NCI-H510A (cell line): ENCODE data around the gene UCN2.

Source experiments
- DNase-seq: peaks from one replicate; lab custom pipeline; 2025; lab: John Stamatoyannopoulos, UW

Gene UCN2

DNA sequence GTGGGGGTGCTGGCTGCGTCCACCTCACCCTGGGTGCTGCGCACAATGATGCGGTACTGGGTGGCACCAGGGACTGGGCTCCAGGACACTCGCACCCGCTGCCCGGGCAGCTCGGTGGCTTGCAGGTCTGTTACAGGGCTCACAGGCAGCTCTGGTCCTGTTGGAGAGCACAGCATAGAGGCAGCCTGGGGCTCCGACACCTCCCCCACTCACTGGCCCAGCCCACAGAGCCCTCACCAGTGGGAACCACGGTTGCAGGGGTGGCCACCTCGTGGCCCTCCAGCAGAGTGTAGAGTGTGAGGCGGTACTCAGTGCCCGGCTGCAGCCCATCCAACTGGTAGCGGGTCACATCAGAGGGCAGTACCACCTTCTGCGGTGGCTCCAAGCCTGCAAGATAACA, 27.9 kb upstream of the UCN2 start:
- no peak for DNase-seq

DNA sequence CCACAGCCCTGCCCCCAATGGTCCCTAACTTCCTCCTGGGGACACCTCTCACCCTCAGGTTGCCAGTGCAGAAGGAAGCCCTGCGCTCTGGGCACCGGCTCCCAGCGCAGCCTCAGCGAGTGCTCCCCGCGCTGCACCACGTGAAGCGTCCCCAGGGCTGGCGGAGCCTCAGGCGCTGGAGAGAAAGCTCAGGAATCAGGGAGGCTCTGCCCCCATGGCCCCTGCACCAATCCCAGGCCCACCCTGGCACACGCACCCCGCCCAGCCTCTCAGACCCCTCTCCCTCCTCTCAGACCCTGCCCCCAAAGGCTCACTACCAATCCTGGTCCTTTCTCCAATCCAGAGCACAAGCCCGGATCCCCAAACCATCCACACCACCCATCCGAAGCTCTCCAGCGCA, 24.6 kb upstream of the UCN2 start:
- no peak for DNase-seq

- DNase-seq, result no peak
These were observed 24.1 kb upstream of the UCN2 start for GRCh38 chr3:48587686-48588085.

- DNase-seq, result no peak
These were observed 21.8 kb upstream of the UCN2 start for GRCh38 chr3:48585411-48585810.

DNA sequence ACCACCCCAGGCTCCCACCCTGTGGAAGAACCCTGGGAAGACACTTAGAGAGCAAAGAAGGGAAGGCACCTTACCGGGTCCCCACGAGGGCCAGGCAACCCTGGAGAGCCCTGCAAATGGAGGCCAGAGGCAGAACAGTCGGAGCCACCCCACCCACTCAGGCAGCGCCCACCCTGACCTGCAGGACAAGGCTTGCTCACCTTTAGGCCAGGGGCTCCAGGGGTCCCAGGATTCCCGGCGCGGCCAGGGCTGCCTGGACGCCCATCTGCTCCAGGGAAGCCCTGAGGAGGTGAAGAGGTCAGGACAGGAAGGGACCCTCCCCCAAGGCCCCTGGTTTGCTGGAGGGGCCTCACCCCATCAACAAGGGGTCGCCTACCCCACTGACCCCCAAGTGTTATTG, 21.3 kb upstream of the UCN2 start:
- DNase-seq, result no peak

- no peak for DNase-seq
These were observed 18.3 kb upstream of the UCN2 start for GRCh38 chr3:48581621-48582481.

DNA sequence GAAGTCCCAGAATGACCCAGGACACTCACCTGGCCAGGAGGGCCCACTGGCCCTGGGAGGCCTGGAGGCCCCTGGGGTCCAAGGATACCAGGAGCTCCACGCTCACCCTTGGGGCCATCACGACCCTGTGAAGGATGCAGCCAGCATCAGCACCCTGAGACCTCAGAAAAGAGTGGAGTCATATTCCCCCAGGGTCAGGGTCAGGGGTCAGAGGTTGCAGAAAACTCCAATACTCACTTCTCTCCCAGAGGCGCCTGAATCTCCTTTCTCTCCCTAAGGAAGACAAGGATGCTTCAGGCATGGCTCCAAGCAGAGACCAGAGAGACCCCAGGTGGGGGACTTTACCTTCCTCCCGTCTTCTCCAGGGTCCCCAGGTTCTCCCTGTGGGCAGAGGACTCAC, 13.1 kb upstream of the UCN2 start:
- DNase-seq, result no peak

DNA sequence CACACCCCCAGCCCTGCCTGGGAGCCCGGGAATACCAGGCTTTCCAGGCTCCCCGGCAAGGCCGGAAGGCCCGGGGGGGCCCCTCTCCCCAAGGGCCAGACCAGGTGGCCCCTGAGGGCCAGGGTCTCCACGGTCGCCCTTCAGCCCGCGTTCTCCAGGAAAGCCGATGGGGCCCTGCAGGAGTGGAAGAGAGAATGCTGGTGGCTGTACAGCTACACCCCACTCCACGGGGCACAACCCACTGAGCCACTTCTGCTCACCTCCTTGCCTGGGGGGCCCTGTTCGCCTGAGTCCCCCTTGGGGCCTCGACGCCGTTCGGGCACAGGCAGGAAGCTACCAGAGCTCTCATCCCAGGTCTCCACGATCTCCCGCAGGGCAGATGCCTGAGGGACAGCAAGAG, 11.8 kb upstream of the UCN2 start:
- DNase-seq, result no peak

GRCh38 chr3:48573973-48574585, 10.5 kb upstream of the UCN2 start:
- no peak for DNase-seq

DNA sequence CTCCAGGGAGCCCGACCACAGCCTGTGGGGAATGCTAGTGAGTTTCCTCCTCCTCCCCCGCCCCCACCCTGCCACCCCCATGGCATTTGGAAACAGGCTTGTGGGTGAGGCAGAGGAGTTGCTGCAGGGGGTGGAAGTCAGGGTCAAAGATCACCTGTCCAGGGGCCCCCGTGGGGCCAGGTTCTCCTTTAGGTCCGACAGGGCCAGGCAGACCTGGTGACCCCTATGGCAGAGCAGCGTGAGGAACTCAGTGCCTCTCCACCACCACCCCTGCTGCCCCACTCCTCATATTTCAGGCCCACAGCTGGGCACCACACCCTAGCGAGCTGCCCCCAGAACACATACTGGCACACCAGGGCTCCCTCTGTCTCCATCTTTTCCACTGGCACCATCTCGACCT, 8.9 kb upstream of the UCN2 start:
- no peak for DNase-seq

- no peak for DNase-seq
These were observed 8.4 kb upstream of the UCN2 start for GRCh38 chr3:48571938-48572337.

GRCh38 chr3:48569808-48570450, 6.3 kb upstream of the UCN2 start:
- no peak for DNase-seq

GRCh38 chr3:48569400-48569799, 5.8 kb upstream of the UCN2 start:
- DNase-seq, result no peak

GRCh38 chr3:48568476-48568875, 4.9 kb upstream of the UCN2 start:
- DNase-seq, result no peak

- DNase-seq, result no peak
These were observed 3.9 kb upstream of the UCN2 start for GRCh38 chr3:48567500-48567899.

- DNase-seq, result no peak
These were observed 3.5 kb upstream of the UCN2 start for GRCh38 chr3:48567090-48567489.

- no peak for DNase-seq
These were observed 2.8 kb upstream of the UCN2 start for GRCh38 chr3:48566401-48566760.

DNA sequence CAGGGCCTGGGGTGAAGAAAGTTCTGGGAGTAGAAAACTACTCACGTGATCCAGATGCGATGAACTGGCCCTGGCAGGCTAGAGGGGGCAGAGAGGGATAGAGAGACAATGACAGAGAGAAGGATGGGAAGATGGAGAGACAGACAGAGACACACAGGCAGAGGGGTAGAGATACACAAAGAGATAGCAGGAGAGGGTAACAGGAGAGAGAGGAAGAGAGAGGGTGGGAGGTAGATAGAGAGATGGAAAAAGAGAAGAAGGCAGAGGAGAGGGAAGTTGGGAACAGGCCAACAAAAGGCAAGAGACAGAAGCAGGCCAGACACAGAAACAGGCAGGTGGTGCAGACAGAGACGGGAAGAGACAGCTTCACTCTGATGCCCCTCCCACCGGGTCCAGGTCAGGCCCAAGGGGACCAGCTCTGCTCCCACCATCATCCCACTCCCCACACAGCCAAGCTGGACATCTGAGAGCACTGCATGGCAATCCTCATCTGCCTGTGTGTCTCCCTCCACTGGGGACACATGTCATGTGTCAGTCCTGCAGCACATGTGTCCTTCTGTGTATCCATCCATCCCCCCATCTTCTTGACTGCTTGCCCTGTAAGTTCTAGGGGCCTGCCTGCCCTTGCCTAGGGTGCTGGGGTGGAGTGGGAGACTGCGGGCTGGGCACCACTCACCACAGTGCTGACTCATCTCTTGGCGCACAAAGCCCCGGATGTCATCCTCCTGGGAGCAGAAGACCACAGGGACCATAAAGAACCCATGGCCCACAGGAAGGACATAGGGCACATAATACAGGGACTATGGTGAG, 2.2 kb upstream of the UCN2 start:
- no peak for DNase-seq

GRCh38 chr3:48565186-48565585, 1.6 kb upstream of the UCN2 start:
- DNase-seq, result no peak

DNA sequence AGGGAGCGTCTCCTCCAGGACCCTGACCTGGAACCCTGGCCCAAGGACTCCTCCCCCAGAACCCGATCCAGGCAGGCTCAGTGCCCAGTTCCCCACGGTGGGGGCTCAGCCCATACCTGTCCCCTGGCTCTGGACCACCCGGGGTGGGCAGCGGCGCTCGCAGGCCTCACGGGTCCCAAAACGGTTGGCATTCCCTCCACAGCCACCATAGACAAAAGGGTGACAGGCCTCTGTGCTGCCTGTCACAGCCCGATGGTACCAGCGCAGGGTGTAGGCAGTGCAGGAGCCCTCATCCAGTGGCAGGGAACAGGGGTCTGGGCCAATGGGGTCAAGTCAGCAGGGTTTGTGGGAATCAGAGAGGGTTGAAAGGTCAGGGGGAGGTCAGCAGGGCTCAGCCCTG, 1.1 kb upstream of the UCN2 start:
- no peak for DNase-seq

- no peak for DNase-seq
These were observed 441 bp upstream of the UCN2 start for GRCh38 chr3:48564022-48564421.

DNA sequence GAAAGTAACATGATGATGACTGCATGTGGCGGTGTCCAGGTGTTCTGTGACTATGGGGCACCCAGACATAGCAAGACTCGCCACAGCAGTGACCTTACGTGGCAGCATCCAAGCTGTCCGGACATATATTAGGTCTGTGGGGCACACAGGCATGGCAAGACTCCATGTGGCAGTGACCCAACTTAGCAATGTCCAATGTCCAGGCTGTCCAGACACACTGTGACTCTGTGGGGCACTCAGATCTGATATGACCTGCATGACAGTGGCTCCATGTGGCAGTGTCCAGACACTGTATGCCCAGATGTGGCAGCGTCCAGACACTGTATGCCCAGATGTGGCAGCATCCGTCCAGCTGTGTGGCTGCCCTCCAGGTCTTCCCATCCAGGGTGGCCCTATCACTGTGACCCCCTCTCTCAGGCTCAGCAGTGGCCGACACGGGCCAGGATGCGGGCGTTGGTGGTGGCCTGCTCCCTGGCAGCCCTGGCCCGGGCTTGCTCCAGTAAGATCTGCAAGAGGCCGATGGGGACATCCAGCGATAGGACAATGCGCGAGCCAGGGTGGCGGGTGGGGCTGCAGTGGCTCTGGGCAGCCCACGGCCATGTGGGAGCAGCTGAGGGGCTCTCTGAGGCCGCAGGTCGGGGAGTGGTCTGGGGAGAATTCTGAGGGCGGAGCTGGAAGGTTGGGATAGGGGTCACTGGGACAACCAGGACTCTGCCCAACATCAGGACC, 1.1 kb downstream of the UCN2 start:
- DNase-seq, result no peak
